GM12891 (cell line): ENCODE data around the gene ETDA.

Experiments
- DNase-seq: peaks from one replicate; pipeline ENCODE4 v3.0.0; 2011; ENCODE audit warnings: low spot score; ENCODE audit not compliant: insufficient read length
- FAIRE-seq: peaks from 2 replicates; lab custom pipeline; 2011; peaks lifted over from hg19 to GRCh38; lab: Jason Lieb, UNC
- PAX5 ChIP-seq: IDR thresholded peaks from 2 replicates; pipeline ENCODE4 v1.6.1; 2011; ENCODE audit warnings: low read length, moderate library complexity, mild to moderate bottlenecking; ENCODE audit not compliant: insufficient read depth, severe bottlenecking
- POLR2A ChIP-seq: IDR thresholded peaks from 2 replicates; pipeline ENCODE4 v1.6.1; 2011; ENCODE audit warnings: low read depth, low read length, control low read depth
- POLR2AphosphoS5 ChIP-seq: IDR thresholded peaks from 2 replicates; pipeline ENCODE4 v1.6.1; 2011; ENCODE audit warnings: low read depth, low read length, control low read depth
- POU2F2 ChIP-seq: IDR thresholded peaks from 2 replicates; pipeline ENCODE4 v1.6.1; 2011; ENCODE audit warnings: low read depth, mild to moderate bottlenecking, control low read depth, low read length, moderate library complexity
- SPI1 ChIP-seq: IDR thresholded peaks from 2 replicates; pipeline ENCODE4 v1.6.1; 2011; ENCODE audit warnings: low read depth, low read length, control low read depth
- TAF1 ChIP-seq: IDR thresholded peaks from 2 replicates; pipeline ENCODE4 v1.6.1; 2011; ENCODE audit warnings: low read depth, low read length, control low read depth

The ETDA gene

DNA sequence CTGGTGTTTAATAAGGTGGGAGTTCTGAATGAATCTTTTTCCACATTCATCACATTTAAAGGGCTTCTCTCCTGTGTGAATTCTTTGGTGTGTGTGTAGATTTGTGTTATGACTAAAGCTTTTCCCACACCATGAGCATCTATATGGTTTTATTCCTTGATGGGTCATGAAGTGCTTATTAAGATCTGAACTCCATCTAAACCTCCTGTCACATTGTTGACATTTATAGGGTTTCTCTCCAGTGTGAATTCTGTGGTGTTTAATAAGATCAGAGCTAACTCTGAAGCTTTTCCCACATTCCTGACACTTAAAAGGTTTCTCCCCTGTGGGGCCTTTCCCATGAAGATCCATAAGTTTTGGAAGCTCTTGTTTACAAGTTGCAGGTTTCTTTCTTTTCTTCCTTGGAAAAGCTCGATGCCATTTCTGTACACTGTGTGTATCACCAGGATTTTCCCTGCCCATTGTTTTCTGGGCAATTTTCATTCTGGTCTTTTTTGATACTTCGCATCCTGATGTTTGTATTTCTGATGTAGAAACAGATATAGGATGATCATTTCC is 35.5 kb downstream of the ETDA start:
- TF ChIP-seq POLR2AphosphoS5 (no peak), POLR2A (no peak), POU2F2 (no peak), TAF1 (no peak), SPI1 (no peak), PAX5 (no peak)
- FAIRE-seq (no peak), DNase-seq (no peak)

DNA sequence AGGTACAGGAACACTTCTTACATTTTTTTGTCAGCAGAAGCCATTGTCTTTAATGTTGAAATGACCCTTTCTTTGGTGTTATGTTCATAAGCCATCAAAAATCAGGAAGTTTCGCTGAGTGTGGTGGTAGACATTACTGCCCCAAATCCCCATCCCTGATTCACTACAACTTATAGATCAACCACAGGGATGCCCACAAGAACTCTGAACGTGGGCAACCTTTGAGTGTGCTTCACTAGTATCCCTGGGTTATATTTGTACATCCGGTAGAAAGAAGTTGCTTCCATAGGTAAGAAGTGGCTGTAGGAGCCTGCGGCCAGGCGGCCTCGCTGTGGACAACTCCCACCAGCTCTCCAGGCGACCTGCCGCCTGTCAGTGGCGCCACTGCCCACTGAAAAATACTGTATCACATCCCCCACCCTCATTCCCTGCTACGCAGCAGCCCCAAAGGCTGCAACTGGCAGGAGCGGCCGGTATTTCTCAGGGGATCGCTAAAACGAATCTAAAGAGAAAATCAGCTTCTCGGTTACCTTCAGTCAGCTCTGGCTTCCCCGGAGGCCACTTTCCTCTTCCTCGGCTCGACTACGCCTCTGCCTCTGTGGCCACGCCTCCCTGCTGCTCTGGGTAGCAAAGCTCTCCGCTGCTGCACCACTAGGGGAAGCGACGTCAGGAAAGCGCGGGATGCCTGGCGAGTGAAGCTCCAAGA is 43.5 kb downstream of the ETDA start:
- TF ChIP-seq PAX5 = no peak
- TF ChIP-seq POLR2AphosphoS5 = no peak
- no peak for TF ChIP-seq POLR2A
- TF ChIP-seq POU2F2 = no peak
- no peak for TF ChIP-seq TAF1
- no peak for TF ChIP-seq SPI1
- DNase-seq (peak; percentile 4), FAIRE-seq (peak; percentile 93)

DNA sequence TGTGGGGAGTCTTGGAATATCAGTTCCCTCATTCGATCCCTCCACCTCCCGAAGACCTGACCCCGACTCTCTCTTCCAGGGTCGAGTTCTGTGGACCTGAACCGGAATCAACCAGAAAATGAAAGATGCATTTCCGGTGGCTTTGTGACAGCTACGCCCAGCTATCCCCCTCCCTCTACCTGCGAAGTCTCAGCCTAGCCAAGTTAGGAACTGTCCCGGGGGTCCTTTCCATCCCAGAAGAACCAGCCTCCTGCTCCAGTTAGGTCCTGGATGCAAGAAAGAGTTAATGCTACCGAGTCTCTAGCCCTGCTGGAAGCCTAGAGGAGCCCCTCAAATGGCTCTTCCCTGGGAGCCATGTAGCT is 44.1 kb downstream of the ETDA start:
- no peak for DNase-seq
- TF ChIP-seq PAX5 = no peak
- no peak for TF ChIP-seq POU2F2
- TF ChIP-seq POLR2AphosphoS5 = no peak
- no peak for TF ChIP-seq SPI1
- FAIRE-seq = no peak

DNA sequence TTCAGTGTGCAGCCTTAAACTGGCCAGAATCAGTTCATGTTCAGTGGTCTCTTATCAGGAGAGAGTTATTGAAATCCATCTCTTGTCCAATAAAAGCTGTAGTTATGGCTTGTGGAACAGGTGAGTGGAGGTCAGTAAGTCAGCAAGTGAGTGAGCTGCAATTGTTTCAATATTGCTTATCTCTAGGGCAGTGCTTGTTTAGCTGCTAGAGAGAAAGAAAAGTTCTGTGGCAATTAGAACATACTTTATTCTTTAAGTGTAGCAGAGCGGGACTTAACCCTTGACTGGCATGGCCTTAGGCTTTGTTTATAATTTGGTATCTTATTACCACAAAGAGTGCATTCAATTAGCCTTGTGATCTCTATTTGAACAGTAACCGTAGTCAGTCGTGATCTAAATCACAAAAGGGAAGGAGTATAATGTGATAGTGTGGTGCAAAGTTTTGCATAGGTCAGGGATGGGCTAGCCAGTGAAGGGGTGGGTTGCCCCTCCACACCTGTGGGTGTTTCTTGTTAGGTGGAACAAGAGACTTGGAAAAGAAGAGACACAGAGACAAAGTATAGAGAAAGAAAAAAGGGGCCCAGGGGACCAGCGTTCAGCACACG is 50.5 kb downstream of the ETDA start:
- TF ChIP-seq TAF1 (no peak), POU2F2 (no peak), POLR2A (no peak), SPI1 (no peak), PAX5 (no peak), POLR2AphosphoS5 (no peak)
- FAIRE-seq = no peak
- no peak for DNase-seq
